Upper lobe of left lung (tissue), 6 donors: Measurements from ENCODE around the gene THBD. TPM values are rescaled to one million over a fixed set of nuclear protein-coding genes. Genes with fewer than 3 reads are reported as not detected.
"Not testable (repeated sequence)": the region's sequence is repeated elsewhere in the genome, so short reads cannot be mapped to it uniquely, and the experiment has no call there.

Experiments used
- ATAC-seq, 2 donors: fragments of 200-7000 bp; cut with Tn5 transposase; one replicate each; pipeline ENCODE4 v1.9.1; 2022; ENCODE audit warnings: mild to moderate bottlenecking in 2 of 2, moderate library complexity in 2 of 2; ENCODE audit not compliant: low FRiP score in 2 of 2
- DNase-seq, 2 donors: peaks; one replicate each; pipeline ENCODE4 v3.0.0-alpha.2; 2019 to 2020
- H3K27ac ChIP-seq, 4 donors: fragments of 200-600 bp; sonication (generic); one replicate each; pipeline ENCODE4 v1.5.1; 2016 to 2019
- H3K27me3 ChIP-seq, 4 donors: fragments of 200-600 bp; sonication (generic); one replicate each; pipeline ENCODE4 v1.5.1; 2017 to 2019
- H3K36me3 ChIP-seq, 4 donors: fragments of 200-600 bp; sonication (generic); one replicate each; pipeline ENCODE4 v1.5.1; 2016 to 2019
- H3K4me1 ChIP-seq, 4 donors: fragments of 200-600 bp; sonication (generic); one replicate each; pipeline ENCODE4 v1.5.1; 2018 to 2019
- H3K4me3 ChIP-seq, 4 donors: fragments of 200-600 bp; sonication (generic); one replicate each; pipeline ENCODE4 v1.5.1; 2017 to 2019; ENCODE audit warnings: mild to moderate bottlenecking in 2 of 4, moderate library complexity in 1 of 4
- H3K9me3 ChIP-seq, 4 donors: fragments of 200-600 bp; sonication (generic); one replicate each; pipeline ENCODE4 v1.5.1; 2018 to 2019
- EP300 ChIP-seq, 4 donors: sonication (generic); formaldehyde crosslinking; IDR thresholded peaks; one replicate each; pipeline ENCODE4 v1.5.1; 2017; ENCODE audit warnings: antibody characterized with exemption in 4 of 4, control low read depth in 2 of 4
- POLR2A ChIP-seq, 4 donors: fragments of 450-650 bp; IDR thresholded peaks; one replicate each; pipeline ENCODE4 v1.5.1; 2016 to 2017; ENCODE audit warnings: antibody characterized with exemption in 4 of 4, mild to moderate bottlenecking in 2 of 4
- POLR2AphosphoS5 ChIP-seq, 2 donors: sonication (generic); formaldehyde crosslinking; IDR thresholded peaks; one replicate each; pipeline ENCODE4 v1.5.1; 2017; ENCODE audit warnings: antibody characterized with exemption in 2 of 2
- WGBS, 2 donors: methylation state at CpG; one replicate each; pipeline ENCODE4 v1.1.5; 2017 to 2018; 5-methylcytosine and 5-hydroxymethylcytosine counted together
- total RNA-seq, 6 donors: library from RNA; depleted of rRNA in 4 of 6; stranded (reverse); fragments of >200 nt in 4 of 6; gene quantifications; one replicate each; pipeline versions ENCODE4 v1.1.0 to v1.2.1, GENCODE V29; 2016 to 2021
- TF ChIP-seq, protein P1 (sequence below), 6 experiments: fragments of 450-650 bp in 4 of 6; fragments of 200-600 bp in 2 of 6; sonication (generic) in 2 of 6; IDR thresholded peaks; one replicate each; pipeline ENCODE4 v1.5.1; 2016 to 2019; ENCODE audit warnings: antibody characterized with exemption in 6 of 6
- donor health status: DM: no; HTN: no; CAD: no; lungs with moderate emphysema.
- donor health status: DM: no; HTN: yes; CAD: no; lungs with severe emphysema.

THBD gene
- total RNA-seq, 6 donors from 2014 or later = 17.8 to 235 (median 88.1) TPM

- 92 to 98% methylated on average over 6 of the region's 6 CpGs for WGBS, 2 donors
- no peak overlapping the region for H3K4me3 ChIP-seq
- H3K36me3 ChIP-seq = no peaks in the 10 kb centered on the region
- peaks cover 0 to 16% (median 6%) of the 10 kb centered on the region in 4 donors for H3K27me3 ChIP-seq
- TF ChIP-seq POLR2A (IDR thresholded peaks at IDR 0.05) (no peak), POLR2AphosphoS5 (IDR thresholded peaks at IDR 0.05) (no peak), EP300 (IDR thresholded peaks at IDR 0.05) (no peak)
- TF ChIP-seq, protein P1, sequence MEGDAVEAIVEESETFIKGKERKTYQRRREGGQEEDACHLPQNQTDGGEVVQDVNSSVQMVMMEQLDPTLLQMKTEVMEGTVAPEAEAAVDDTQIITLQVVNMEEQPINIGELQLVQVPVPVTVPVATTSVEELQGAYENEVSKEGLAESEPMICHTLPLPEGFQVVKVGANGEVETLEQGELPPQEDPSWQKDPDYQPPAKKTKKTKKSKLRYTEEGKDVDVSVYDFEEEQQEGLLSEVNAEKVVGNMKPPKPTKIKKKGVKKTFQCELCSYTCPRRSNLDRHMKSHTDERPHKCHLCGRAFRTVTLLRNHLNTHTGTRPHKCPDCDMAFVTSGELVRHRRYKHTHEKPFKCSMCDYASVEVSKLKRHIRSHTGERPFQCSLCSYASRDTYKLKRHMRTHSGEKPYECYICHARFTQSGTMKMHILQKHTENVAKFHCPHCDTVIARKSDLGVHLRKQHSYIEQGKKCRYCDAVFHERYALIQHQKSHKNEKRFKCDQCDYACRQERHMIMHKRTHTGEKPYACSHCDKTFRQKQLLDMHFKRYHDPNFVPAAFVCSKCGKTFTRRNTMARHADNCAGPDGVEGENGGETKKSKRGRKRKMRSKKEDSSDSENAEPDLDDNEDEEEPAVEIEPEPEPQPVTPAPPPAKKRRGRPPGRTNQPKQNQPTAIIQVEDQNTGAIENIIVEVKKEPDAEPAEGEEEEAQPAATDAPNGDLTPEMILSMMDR (IDR thresholded peaks at IDR 0.05) = no peak
- H3K9me3 ChIP-seq = no peaks in the 10 kb centered on the region
- DNase-seq = no peak
- no peak overlapping the region for H3K27ac ChIP-seq
- peaks cover 0 to 13% (median 5%) of the 10 kb centered on the region in 4 donors for H3K4me1 ChIP-seq
- ATAC-seq = no peak
Measured at GRCh38 chr20:23031346-23031745, 18.1 kb downstream of the THBD start.

- Histone ChIP-seq H3K4me3 (no peak overlapping the region), H3K4me1 (peaks cover 0 to 13% (median 7%) of the 10 kb centered on the region in 4 donors), H3K27ac (no peak overlapping the region), H3K27me3 (no peaks in the 10 kb centered on the region), H3K9me3 (no peaks in the 10 kb centered on the region), H3K36me3 (no peaks in the 10 kb centered on the region)
- peak in 1 of 2 donors; percentile 57 for DNase-seq
- TF ChIP-seq POLR2A (IDR thresholded peaks at IDR 0.05) = no peak
- no peak for TF ChIP-seq POLR2AphosphoS5 (IDR thresholded peaks at IDR 0.05)
- TF ChIP-seq, protein P1 (IDR thresholded peaks at IDR 0.05) = no peak
- TF ChIP-seq EP300 (IDR thresholded peaks at IDR 0.05) = no peak
- ATAC-seq = peak in 1 of 2 donors; percentile 45
- 61 to 63% methylated on average over 4 of the region's 4 CpGs for WGBS, 2 donors
Measured at GRCh38 chr20:23029324-23029723, 20.1 kb downstream of the THBD start.

- TF ChIP-seq, protein P1 (IDR thresholded peaks at IDR 0.05) = no peak
Measured at GRCh38 chr20:23028392-23028791, 21.1 kb downstream of the THBD start.

DNA sequence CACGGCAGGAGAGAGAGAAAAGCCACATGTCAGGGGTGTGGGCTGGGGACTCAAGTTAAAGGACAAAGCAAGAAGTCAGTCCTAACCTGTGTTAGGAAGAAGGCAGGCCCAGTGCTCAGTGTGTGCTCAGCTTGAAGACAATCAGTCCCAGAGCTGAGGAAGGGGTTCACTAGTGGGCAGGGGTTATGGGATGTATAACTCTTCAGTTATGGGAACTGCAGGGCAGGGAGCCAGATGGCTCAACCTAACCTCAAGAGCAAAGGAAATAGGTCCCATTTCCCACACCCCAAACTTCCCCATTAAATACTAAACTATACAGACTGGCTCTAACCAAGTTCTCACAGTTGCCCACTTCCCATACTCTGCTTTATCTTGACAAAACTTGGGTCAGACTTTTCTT is 21.8 kb downstream of the THBD start:
- no peak overlapping the region for H3K4me3 ChIP-seq
- ATAC-seq (peak; percentile 25 to 51), DNase-seq (peak in 1 of 2 donors; percentile 54)
- TF ChIP-seq, protein P1 (IDR thresholded peaks at IDR 0.05) = no peak
- no peak for TF ChIP-seq EP300 (IDR thresholded peaks at IDR 0.05)
- no peak for TF ChIP-seq POLR2A (IDR thresholded peaks at IDR 0.05)
- TF ChIP-seq POLR2AphosphoS5 (IDR thresholded peaks at IDR 0.05) = no peak
- WGBS, 2 donors = 61 to 75% methylated on average over 1 of the region's 1 CpG
- peaks cover 0 to 9% (median 5%) of the 10 kb centered on the region in 4 donors for H3K4me1 ChIP-seq
- H3K36me3 ChIP-seq = no peaks in the 10 kb centered on the region
- H3K27ac ChIP-seq = peak overlapping the region; percentile 38 to 67 (median 54)
- H3K9me3 ChIP-seq = no peaks in the 10 kb centered on the region
- H3K27me3 ChIP-seq = no peaks in the 10 kb centered on the region

More at GRCh38 chr20:23028392-23028791, 21.1 kb downstream of the THBD start:
- 81 to 92% methylated on average over 3 of the region's 3 CpGs for WGBS, 2 donors
- Histone ChIP-seq H3K4me1 (peaks cover 0 to 13% (median 7%) of the 10 kb centered on the region in 4 donors), H3K27me3 (no peaks in the 10 kb centered on the region), H3K27ac (peak overlapping the region in 2 of 4 donors; percentile 28 to 62), H3K4me3 (no peak overlapping the region), H3K36me3 (no peaks in the 10 kb centered on the region), H3K9me3 (no peaks in the 10 kb centered on the region)
- no peak for ATAC-seq
- no peak for DNase-seq

- not testable (repeated sequence) for H3K36me3 ChIP-seq, H3K9me3 ChIP-seq, H3K27me3 ChIP-seq, ATAC-seq, H3K4me1 ChIP-seq, H3K4me3 ChIP-seq
- peak overlapping the region in 3 of 4 donors; percentile 54 to 69 (median 66) for H3K27ac ChIP-seq
- peak in 2 of 4 donors; percentile 21 to 78 for TF ChIP-seq EP300 (IDR thresholded peaks at IDR 0.05)
- peak in 1 of 4 donors; percentile 16 for TF ChIP-seq POLR2A (IDR thresholded peaks at IDR 0.05)
- TF ChIP-seq POLR2AphosphoS5 (IDR thresholded peaks at IDR 0.05) = peak; percentile 64 to 90
- DNase-seq = peak in 1 of 2 donors; percentile 80
- 67 to 77% methylated on average over 14 of the region's 14 CpGs for WGBS, 2 donors
Measured at GRCh38 chr20:23025503-23025902, 24.0 kb downstream of the THBD start.
